HG02678 (cell line): ENCODE data around the gene GATA6.
"Not testable (repeated sequence)": the region's sequence is repeated elsewhere in the genome, so short reads cannot be mapped to it uniquely, and the experiment has no call there.

Experiments
- ATAC-seq: cut with Tn5 transposase; IDR thresholded peaks from one replicate; pipeline ENCODE4 v1.9.1; 2021; ENCODE audit warnings: mild to moderate bottlenecking, moderate library complexity; ENCODE audit not compliant: unreplicated experiment

Gene GATA6

DNA sequence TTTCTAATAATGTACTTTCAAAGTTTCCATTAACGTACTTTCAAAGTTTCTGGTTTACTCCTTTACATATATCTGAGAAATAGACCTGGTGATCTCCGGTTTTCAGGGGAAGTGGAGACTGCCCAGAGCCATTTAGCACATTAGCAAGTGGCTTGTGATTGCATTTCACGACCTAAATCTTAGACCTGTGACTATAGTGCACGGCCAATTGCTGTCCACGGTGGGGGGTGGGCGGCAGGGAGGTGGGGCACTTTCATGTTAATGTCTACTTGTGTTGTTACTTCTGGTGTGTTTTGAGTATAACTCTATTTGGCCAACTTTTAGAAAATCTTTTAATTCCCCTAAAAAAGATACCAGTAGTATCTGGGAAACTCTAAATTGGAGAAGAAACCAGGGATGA lies 11.3 kb downstream of the GATA6 start:
- ATAC-seq, result no peak

DNA sequence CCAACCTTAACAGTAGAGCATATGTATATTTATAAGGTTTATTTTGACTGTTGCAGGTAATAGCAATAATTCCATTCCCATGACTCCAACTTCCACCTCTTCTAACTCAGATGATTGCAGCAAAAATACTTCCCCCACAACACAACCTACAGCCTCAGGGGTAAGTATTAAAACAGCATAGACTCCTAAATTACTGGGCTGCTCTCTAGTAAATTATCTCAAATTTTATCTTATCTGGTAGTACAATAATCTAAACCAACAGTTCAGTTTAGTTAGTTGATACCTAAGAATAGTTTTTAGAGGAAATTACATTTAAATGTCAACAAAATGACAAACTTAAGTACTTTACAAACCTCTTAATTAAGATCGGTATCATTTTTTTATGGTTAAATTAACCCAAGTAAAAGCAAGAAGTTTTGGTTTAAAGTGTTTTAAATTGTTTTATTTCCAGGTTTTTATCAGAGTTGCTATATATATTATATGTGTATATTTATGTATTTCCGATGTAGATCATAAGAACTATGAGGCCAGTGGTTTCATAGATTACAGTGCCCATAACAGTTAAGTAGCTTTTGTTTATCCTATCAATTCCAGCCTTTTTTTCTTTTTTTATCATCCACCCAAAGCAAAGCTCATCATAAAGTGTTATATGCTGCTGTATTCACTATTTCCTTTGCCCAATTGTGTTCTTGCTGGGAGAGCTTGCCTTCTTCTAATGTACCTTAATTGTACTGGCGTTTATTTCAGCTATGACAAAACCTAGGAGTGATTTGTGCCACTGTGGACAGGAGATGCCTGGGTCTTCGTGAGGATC lies 13.7 kb downstream of the GATA6 start:
- ATAC-seq, result no peak

DNA sequence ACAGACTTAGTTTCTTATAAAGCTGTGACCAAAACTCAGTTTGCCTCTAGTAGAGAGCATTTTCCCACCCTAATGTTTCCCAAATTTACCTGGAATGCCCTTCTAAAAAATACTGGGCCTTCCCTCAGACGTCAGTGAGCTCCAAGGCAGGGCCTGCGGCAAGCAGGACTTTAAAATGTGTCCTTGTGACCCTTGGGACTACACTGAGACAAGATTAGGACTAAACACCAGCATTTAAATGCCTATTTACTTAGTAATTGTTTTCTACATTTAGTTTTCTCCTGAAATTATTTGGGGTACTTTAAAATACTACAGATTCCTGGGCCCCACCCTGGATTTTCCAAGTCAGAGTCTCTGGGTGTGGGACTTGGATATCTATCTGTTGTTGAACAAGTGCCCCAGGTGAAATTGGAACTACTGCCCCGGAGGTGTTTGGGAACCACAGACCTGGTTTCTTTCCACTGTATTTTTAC lies 14.3 kb downstream of the GATA6 start:
- ATAC-seq, result no peak

DNA sequence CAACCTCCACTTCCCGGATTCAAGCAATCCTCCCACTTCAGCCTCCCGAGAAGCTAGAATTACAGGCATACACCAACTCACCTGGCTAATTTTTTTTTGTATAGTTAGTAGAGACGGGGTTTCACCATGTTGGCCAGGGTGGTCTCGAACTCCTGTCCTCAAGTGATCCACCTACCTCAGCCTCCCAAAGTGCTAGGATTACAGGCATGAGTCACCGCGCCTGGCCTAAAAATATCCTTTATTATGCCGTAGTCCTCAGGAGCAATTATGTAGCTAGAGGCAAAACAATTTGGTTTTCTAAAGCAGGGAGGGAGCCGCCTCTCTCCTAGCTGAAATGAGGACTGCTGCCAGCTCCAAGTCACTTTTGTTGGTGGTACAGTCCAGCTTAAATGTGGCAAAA lies 15.2 kb downstream of the GATA6 start:
- not testable (repeated sequence) for ATAC-seq

DNA sequence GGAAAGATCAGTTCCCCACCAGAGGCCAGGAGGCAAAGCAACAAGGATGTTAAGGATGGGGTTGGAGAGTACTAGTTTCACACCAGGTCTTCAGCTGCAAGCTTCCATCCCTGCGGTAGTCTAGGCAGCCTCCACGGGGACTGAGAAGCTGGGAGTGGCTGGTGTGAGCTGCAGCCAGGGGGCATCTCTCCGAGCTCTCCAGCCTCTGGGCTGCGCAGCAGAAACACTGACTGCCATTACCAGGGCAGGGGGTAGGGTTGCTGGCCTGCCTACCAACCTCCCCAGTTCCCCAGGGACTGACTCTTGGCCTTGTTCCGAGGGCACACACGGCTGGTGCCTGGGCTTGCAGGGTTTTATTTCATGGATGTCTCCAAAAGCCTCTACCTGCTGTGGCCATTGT lies 15.9 kb downstream of the GATA6 start:
- ATAC-seq, result no peak

DNA sequence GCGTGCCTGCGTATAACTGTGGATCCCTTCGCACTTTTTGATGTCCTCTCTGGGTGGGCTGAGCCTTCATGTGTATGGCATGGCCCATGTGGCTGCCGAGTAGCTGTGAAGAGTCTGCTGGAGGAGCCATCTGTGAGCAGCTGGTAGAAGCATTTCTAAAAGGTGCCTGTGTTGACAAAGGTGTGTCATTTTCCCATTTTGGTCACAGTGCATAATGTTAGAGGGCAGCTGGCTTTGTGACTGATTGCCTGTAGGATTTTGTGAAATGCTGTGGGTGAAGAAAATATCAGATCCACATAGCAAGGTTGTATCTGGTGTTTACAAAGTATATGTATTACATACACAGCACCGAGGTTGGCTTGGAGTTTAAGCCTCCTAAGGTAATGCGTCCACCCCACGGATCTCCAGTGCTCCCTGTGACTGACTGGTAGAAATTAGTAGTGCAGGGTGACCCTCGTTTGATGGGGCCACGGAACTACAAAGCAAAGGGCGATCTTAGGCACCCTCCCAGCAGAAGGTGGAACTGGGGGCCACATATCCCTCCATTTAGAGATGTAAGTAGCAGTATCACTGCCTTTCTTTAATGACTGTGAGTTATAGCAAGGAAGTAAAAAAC lies 16.5 kb downstream of the GATA6 start:
- ATAC-seq, result no peak

DNA sequence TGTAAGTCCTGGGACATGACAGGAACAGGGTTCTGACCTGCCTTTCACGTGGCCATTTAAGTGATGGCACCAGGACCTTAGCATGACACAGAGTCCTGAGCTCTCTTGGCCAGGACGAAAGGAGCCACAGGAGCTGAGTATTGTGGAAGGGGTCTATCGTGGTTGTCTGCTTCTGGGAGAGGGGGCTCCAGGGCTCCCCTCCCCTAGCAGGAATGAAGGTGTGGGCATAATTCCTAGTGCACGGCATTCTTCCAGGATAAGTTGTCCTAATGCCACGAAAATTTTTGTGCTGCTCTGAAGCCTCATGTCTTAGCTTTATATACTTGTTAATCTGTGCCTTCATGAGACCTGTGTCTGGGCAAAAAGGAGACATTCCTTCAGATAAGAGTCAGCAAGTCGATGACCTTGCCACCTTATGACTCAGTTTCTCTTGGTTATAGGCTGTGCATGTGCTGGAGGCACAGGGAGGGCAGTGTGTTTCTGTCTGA lies 17.1 kb downstream of the GATA6 start:
- ATAC-seq, result no peak

DNA sequence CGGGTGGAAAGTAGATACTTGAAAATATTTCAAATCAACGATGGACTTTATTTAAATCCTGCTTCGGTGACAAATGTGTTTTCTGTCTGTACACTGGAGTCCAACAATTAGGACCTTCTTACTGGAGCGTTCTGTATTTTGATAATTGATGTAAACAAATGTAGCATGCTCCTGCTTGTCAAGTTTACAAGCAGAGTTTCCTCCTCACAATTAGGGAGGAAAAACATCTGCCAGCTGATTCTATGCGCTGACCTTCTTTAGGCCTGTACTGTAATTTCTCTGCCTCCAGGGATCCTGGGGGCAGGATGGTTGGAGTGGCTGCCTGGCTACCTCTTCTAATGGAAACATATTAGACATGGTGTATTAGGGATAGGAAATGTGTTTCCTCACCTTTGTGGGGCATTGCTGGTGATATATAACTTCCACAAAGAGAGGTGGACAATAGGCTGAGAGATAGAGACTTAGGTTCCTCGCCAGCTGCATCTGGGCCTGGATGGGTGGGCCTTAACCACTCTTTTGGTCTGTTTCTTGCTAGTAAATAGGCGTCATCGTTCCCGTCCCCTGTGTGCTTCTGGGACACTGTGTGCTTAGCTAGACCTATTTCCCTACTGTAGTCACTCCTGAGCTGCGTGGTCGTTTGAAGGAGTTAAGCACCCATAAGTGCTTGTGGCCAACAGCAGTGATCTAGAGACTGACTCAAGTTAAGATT lies 19.3 kb downstream of the GATA6 start:
- ATAC-seq, result no peak

DNA sequence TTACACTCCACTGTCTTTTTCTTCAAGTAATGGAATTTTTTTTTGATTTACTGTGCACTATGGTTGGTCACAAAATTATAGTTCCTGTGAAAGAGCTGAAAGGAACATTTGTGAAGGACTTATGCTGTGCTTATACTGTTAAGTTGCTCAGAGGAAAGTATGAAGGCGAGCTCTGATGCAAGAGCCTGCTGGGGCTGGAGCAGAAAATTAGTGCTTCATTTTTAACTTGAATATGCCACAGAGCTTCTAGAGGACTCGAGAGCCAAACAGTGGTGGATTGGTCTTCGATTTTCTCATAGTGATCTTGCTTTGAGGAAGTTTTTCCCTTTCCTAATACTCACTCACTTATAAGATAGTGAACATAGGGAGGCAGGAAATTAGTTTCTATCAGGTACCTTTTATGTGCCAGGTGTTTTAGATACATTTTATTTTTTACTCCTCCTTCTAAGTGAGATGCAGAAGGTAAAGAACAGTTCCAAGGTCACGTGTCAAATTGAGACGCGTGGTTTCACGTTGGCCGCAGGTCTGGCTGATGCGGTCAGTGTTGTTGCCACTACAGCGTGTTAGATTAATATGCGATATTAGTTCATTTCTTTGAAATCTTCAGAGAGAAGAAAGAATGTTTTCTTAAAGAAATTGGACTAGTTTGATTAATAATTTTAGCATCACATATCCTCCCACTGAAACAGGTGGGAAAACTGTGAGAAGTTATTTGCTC lies 20.2 kb downstream of the GATA6 start:
- ATAC-seq, result no peak

DNA sequence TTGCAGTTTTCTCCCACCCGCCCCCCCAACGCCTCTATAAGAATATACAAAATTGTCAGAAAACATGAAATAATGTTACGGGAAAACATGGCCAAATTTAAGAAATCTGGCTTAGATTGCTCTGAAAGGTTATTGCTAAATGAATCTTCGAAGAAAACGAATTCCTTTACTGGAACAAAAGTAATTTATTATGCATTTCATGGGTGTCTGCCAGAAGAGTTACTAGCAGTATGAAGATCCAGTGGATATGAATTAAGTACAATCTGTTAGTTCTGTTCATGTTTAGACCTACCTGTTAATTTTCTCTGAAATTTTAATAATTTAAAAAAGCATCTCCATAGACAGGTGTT lies 21.9 kb downstream of the GATA6 start:
- ATAC-seq, result no peak

DNA sequence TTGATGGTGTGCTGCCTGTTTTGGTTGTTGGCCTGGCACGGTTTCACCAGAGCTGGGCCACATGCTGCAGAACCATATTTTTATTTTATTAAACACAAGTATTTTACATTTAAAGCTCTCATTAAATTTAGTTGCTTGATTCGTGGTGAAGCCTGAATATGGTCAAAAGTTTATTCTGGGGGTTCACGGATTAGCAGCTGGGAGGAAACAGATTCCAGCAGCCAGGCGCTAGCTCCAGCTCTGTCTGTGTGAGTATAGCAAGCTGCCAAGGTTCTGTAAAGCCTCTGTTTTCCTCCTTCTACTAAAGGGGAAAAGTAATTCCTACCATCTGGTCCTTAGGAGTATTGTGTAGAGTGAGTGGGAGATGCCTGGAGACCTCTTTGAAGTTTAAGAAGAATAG lies 22.5 kb downstream of the GATA6 start:
- ATAC-seq, result no peak

DNA sequence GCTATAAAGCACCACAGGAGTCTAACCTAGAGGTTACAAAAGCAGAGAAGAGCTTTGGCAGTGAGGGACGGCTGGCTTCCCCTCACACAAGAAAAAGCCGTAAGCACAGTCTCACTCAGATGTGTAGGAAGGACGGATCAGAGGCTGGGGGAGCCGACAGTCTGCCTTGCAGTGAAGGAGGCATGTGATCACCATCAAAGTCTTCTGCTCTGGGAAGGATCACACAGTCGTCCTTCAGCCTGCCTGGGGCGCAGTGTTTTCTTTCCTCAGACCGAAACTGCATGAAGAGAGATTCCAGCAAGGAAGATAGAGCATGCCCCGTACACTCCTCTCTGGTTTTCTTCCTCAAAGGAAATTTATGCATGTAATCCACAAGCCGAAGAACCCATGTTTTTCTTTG lies 24.1 kb downstream of the GATA6 start:
- ATAC-seq, result no peak

DNA sequence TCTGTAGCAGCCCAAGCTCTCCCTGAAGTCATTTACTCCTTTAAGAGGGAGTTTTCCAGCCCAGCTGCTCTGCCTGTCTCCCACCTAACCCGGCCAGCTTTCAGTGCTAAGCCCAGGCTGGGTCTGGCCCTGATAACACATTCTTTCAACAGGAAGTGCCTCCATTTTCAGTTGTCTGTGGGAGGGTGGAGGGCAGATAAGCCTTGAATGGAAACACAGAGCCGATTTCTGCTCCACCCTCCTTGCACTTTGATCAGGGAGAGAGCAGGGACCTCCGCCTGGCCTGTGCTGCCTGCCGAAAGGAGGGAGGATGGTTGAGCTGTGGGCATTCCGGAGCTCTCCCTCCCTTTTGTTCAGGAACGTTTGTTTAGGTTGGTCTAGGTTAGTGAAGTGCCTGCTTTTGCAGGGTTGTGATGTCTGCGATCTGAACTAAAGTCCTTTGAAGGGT lies 24.8 kb downstream of the GATA6 start:
- no peak for ATAC-seq

DNA sequence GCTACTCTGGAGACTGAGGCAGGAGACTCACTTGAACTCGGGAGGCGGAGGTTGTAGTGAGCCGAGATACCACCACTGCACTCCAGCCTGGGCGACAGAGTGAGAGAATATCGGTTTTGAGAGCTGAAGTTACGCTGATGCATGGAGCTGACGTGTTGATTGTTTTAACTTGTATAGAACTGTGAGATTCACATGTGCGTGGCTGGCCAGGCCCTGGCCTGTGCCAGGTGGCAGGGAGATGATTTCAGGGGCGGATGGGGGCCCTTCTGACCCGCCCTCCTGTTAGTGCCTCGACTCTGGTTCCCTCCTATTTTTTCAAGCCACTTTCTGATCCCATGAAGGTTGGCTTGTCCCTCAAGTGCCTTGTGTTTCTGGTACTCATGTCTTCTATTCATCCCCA lies 25.7 kb downstream of the GATA6 start:
- no peak for ATAC-seq

DNA sequence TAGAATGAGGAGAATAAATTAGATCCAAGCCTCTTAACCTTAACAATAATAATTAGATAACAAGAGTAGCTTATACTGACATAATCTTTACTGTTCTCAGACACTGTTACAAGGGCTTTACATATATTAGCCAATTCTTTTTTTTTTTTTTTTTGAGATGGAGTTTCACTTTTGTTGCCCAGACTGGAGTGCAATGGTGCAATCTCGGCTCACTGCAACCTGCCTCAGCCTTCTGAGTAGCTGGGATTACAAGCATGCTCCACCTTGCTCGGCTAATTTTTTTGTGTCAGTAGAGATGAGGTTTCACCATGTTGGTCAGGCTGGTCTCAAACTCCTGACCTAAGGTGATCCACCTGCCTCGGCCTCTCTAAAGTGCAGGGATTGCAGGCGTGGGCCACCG lies 27.6 kb downstream of the GATA6 start:
- ATAC-seq, result not testable (repeated sequence)

DNA sequence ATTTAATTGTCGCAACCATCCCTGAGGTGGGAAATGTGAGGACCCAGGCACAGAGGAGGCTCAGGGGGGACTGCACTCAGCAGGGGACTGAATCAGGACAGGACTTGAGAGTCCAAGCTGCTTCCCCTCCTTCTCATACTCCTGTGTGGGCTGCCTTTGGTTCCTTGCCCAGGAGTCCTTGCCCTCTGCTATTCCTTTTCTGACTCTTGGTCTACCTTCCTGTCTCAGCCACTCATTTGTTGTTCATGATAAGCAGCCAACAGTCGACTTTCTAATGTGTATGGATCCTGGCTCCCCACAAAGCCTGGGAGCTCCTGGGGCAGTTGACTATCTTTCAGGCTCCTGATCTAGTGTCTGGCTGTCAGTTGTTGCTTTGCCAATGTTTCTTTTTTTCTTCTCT lies 28.3 kb downstream of the GATA6 start:
- ATAC-seq, result no peak

DNA sequence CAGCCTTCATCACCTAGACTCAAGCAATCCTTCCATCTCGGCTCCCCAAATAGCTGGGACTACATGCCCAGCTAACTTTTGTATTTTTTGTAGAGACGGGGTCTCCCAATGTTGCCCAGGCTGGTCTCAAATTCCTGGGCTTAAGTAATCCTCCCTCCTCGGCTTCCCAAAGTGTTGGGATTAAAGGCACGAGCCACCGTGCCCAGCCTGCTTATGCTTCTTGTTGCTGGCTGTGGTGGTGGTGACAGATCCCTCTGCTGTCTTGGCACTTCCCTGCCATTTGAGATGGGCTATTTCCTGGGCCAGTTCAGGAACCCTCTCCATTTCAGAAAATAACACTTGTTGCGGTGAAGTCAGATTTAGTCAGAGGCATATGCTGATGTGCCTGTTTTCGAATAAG lies 28.8 kb downstream of the GATA6 start:
- no peak for ATAC-seq

DNA sequence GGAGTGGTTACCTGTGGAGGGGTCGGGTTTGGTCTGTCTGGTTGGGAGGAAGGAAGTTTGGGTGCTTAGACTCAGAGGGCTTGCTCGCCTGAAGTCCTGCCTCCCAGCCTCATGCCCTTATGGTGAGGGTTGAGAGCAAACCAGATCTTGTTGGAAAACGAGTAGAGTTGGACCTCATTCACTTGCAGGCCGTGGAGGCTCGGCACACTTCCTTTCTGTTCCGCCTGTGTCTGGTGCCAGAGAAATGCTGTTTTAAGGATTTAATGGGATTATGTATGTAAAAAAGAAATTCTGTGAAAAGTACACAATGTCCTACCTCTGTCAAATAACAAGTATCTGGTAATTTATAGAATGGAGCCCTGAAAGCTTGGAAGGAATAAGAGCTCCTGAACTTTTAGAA lies 29.6 kb downstream of the GATA6 start:
- no peak for ATAC-seq

DNA sequence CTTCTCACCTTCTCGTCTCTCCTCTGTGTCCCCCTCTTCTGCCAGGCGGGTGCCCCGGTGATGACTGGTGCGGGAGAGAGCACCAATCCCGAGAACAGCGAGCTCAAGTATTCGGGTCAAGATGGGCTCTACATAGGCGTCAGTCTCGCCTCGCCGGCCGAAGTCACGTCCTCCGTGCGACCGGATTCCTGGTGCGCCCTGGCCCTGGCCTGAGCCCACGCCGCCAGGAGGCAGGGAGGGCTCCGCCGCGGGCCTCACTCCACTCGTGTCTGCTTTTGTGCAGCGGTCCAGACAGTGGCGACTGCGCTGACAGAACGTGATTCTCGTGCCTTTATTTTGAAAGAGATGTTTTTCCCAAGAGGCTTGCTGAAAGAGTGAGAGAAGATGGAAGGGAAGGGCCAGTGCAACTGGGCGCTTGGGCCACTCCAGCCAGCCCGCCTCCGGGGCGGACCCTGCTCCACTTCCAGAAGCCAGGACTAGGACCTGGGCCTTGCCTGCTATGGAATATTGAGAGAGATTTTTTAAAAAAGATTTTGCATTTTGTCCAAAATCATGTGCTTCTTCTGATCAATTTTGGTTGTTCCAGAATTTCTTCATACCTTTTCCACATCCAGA lies 31.3 kb downstream of the GATA6 start:
- ATAC-seq, result no peak

DNA sequence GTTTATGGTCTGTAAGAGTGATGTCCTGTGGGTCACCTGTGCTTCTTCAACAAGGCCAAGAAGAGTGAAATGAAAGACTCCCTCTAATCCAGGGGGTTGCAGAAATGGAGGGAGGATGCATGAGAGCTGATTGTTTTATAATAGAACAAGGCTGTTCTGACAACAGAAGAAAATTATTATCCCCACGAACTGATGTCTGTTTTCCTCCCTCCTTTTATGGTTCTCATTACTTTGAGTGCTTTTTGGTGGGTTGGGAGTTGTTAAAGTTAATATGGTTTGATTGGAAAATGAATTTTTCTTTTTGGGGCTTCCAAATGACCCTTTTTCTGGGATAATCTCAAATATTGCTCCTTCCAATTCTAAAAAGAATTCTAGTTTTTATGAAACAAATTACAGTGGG lies 33.6 kb downstream of the GATA6 start:
- ATAC-seq, result no peak
